Spleen (tissue), 11 donors: ENCODE results near the gene OR52I2. TPM values are rescaled to one million over a fixed set of nuclear protein-coding genes. Genes with fewer than 3 reads are reported as not detected.
A peak's percentile ranks its signal among the peaks of the same experiment; 100 is the strongest.

Source experiments
- DNase-seq: peaks from one replicate; pipeline ENCODE4 v3.0.0-alpha.2; 2020
- H3K27ac ChIP-seq, 8 donors: fragments of 200-600 bp; sonication (generic) in 7 of 8; 1 replicate in 4 of 8; 2 replicates in 4 of 8; pipeline versions ENCODE4 v1.5.0 to v1.8.0; 2016 to 2021; ENCODE audit warnings: inconsistent platforms in 4 of 8, mild to moderate bottlenecking in 4 of 8, moderate library complexity in 1 of 8
- H3K27me3 ChIP-seq, 7 donors: fragments of 200-600 bp; sonication (generic) in 6 of 7; replicated peaks in 1 of 7; 1 replicate in 4 of 7; 2 replicates in 3 of 7; pipeline versions ENCODE4 v1.5.0 to v1.8.0; 2016 to 2021; ENCODE audit warnings: inconsistent platforms in 3 of 7, mild to moderate bottlenecking in 1 of 7
- H3K36me3 ChIP-seq, 6 donors: fragments of 200-600 bp; sonication (generic) in 5 of 6; 1 replicate in 4 of 6; 2 replicates in 2 of 6; pipeline versions ENCODE4 v1.5.0 to v1.8.0; 2016 to 2021; ENCODE audit warnings: inconsistent platforms in 2 of 6
- H3K4me1 ChIP-seq, 6 donors: fragments of 200-600 bp; sonication (generic) in 5 of 6; 1 replicate in 3 of 6; 2 replicates in 3 of 6; pipeline versions ENCODE4 v1.5.0 to v1.8.0; 2016 to 2021; ENCODE audit warnings: inconsistent platforms in 3 of 6
- H3K4me3 ChIP-seq, 8 donors: fragments of 200-600 bp; sonication (generic) in 7 of 8; 1 replicate in 4 of 8; 2 replicates in 4 of 8; pipeline versions ENCODE4 v1.5.0 to v1.8.0; 2016 to 2021; ENCODE audit warnings: inconsistent platforms in 4 of 8, mild to moderate bottlenecking in 4 of 8, moderate library complexity in 2 of 8
- H3K9me3 ChIP-seq, 8 donors: fragments of 200-600 bp; sonication (generic) in 7 of 8; 1 replicate in 4 of 8; 2 replicates in 4 of 8; pipeline versions ENCODE4 v1.5.0 to v1.8.0; 2016 to 2021; ENCODE audit warnings: inconsistent platforms in 4 of 8
- POLR2A ChIP-seq, 3 donors: fragments of 450-650 bp; IDR thresholded peaks; one replicate each; pipeline ENCODE4 v1.5.1; 2017; ENCODE audit warnings: antibody characterized with exemption in 3 of 3, mild to moderate bottlenecking in 1 of 3
- POLR2AphosphoS5 ChIP-seq, 3 donors: sonication (generic); formaldehyde crosslinking; IDR thresholded peaks; one replicate each; pipeline ENCODE4 v1.5.1; 2017; ENCODE audit warnings: antibody characterized with exemption in 3 of 3
- WGBS, 5 donors: extraction: QIAGEN DNeasy Blood & Tissue Kit in 3 of 5; methylation state at CpG; one replicate each; pipeline versions ENCODE4 v1.1.5 to v1.1.7; 2013 to 2018; 5-methylcytosine and 5-hydroxymethylcytosine counted together
- intact Hi-C: fragments of 100-400 bp; cut with DNase I; formaldehyde crosslinking; loops from one replicate; pipeline ENCODE4 v1.15.0; 2023; ENCODE audit warnings: low total_unique reads
- polyA plus RNA-seq, 3 donors: library from polyadenylated mRNA; stranded (reverse); fragments of 200-250 nt; gene quantifications; one replicate each; pipeline ENCODE4 v1.2.1, GENCODE V29; 2013
- total RNA-seq, 7 donors: library from RNA; depleted of rRNA in 3 of 7; stranded (reverse); fragments of >200 nt in 3 of 7; fragmentation: NEBNext Ultra II Directional in 4 of 7; extraction: Animal tissue kit (Norgen Biotek cat#: 25700) in 4 of 7; gene quantifications; one replicate each; pipeline versions ENCODE4 v1.1.0 to v1.2.1, GENCODE V29; 2016 to 2021
- TF ChIP-seq, protein P1 (sequence below), 11 experiments: fragments of 200-600 bp in 7 of 11; fragments of 450-650 bp in 4 of 11; sonication (generic) in 4 of 11; IDR thresholded peaks in 8 of 11; conservative IDR thresholded peaks in 3 of 11; 1 replicate in 7 of 11; 2 replicates in 4 of 11; pipeline versions ENCODE4 v1.4.0 to v1.8.0; 2016 to 2021; ENCODE audit warnings: antibody characterized with exemption in 11 of 11, inconsistent platforms in 4 of 11, mild to moderate bottlenecking in 1 of 11
- donor health status: healthy with polysubstance abuse.
- donor health status: DM: no; HTN: no; CAD: no; lungs with moderate emphysema.
- donor health status: DM: no; HTN: no; CAD: no.
- donor health status: Bipolar disorder and iron deficiency.
- donor health status: healthy.
- donor health status: DM: no; HTN: no; CAD: no.
- donor health status: DM: yes; HTN: yes; CAD: no.

OR52I2 gene
- total and polyA plus RNA-seq, 10 donors = not detected

DNA sequence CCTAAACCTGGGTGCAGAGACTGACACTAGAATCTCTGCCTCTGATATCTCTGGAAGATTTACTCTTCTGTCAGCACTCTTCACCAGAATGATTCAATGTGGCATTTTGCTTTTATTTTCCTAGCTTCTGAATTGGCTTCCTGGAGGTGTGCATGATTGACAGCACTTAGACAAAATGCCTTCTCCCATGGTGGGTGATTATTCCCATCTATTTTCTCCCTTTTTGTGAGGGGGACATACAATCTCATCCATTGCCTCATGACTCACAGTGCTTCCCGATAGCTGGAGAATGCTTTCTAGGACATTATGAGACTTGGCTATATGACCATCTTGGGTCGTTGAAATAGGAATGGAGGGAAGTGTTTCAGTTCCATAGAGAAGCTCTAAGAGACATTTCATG is 30.4 kb downstream of the OR52I2 start:
- TF ChIP-seq POLR2AphosphoS5 (IDR thresholded peaks at IDR 0.05) (no peak), POLR2A (IDR thresholded peaks at IDR 0.05) (no peak)
- TF ChIP-seq, protein P1, sequence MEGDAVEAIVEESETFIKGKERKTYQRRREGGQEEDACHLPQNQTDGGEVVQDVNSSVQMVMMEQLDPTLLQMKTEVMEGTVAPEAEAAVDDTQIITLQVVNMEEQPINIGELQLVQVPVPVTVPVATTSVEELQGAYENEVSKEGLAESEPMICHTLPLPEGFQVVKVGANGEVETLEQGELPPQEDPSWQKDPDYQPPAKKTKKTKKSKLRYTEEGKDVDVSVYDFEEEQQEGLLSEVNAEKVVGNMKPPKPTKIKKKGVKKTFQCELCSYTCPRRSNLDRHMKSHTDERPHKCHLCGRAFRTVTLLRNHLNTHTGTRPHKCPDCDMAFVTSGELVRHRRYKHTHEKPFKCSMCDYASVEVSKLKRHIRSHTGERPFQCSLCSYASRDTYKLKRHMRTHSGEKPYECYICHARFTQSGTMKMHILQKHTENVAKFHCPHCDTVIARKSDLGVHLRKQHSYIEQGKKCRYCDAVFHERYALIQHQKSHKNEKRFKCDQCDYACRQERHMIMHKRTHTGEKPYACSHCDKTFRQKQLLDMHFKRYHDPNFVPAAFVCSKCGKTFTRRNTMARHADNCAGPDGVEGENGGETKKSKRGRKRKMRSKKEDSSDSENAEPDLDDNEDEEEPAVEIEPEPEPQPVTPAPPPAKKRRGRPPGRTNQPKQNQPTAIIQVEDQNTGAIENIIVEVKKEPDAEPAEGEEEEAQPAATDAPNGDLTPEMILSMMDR (IDR thresholded peaks at IDR 0.05 in 8 of 11, conservative IDR thresholded peaks at IDR 0.05 in 3 of 11) = no peak
- H3K9me3 ChIP-seq = no peaks in the 10 kb centered on the region
- H3K27me3 ChIP-seq = no peaks in the 10 kb centered on the region
- WGBS, 5 donors = 90 to 94% (median 91%) methylated on average over 2 of the region's 2 CpGs
- H3K27ac ChIP-seq = no peak overlapping the region
- intact Hi-C loops = no loop called here
- no peaks in the 10 kb centered on the region for H3K36me3 ChIP-seq
- no peak overlapping the region for H3K4me3 ChIP-seq
- DNase-seq = no peak
- peaks cover 2 to 29% (median 14%) of the 10 kb centered on the region in 6 donors for H3K4me1 ChIP-seq

- no peak for DNase-seq
- Histone ChIP-seq H3K4me1 (peaks cover 0 to under 1% (median 0%) of the 10 kb centered on the region in 6 donors), H3K36me3 (no peaks in the 10 kb centered on the region), H3K27ac (no peak overlapping the region), H3K4me3 (no peak overlapping the region), H3K27me3 (peaks cover 0 to 8% (median 0%) of the 10 kb centered on the region in 7 donors), H3K9me3 (no peaks in the 10 kb centered on the region)
- no peak for TF ChIP-seq POLR2A (IDR thresholded peaks at IDR 0.05)
- no peak for TF ChIP-seq POLR2AphosphoS5 (IDR thresholded peaks at IDR 0.05)
- TF ChIP-seq, protein P1 (IDR thresholded peaks at IDR 0.05 in 8 of 11, conservative IDR thresholded peaks at IDR 0.05 in 3 of 11) = no peak
- intact Hi-C loops = no loop called here
These were observed 34.4 kb downstream of the OR52I2 start for GRCh38 chr11:4615856-4616444.

DNA sequence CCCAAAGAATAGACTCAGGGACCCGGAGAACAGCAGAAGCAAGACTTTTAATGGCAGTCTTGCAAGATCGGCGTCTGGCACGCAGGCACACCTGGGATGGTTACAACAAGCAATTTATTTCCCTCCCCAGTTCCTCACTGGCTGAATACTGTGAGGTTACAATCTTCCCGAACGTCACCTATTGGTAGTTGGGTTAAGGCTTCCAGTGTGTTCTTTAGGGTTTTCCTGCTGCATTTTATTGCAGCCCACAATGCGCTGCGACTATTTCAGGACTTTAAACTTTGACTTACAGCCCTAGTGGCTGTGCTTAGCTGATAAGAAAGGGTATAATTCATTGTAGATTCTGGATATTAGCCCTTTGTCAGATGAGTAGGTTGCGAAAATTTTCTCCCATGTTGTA is 38.0 kb downstream of the OR52I2 start:
- H3K27me3 ChIP-seq = peaks cover 0 to 8% (median 0%) of the 10 kb centered on the region in 7 donors
- intact Hi-C loops = no loop called here
- H3K9me3 ChIP-seq = no peaks in the 10 kb centered on the region
- 70 to 82% (median 77%) methylated on average over 9 of the region's 9 CpGs for WGBS, 5 donors
- H3K27ac ChIP-seq = no peak overlapping the region
- TF ChIP-seq POLR2A (IDR thresholded peaks at IDR 0.05) = no peak
- no peak for TF ChIP-seq POLR2AphosphoS5 (IDR thresholded peaks at IDR 0.05)
- TF ChIP-seq, protein P1 (IDR thresholded peaks at IDR 0.05 in 8 of 11, conservative IDR thresholded peaks at IDR 0.05 in 3 of 11) = no peak
- no peak overlapping the region for H3K4me3 ChIP-seq
- DNase-seq = no peak
- no peaks in the 10 kb centered on the region for H3K4me1 ChIP-seq
- H3K36me3 ChIP-seq = no peaks in the 10 kb centered on the region

DNA sequence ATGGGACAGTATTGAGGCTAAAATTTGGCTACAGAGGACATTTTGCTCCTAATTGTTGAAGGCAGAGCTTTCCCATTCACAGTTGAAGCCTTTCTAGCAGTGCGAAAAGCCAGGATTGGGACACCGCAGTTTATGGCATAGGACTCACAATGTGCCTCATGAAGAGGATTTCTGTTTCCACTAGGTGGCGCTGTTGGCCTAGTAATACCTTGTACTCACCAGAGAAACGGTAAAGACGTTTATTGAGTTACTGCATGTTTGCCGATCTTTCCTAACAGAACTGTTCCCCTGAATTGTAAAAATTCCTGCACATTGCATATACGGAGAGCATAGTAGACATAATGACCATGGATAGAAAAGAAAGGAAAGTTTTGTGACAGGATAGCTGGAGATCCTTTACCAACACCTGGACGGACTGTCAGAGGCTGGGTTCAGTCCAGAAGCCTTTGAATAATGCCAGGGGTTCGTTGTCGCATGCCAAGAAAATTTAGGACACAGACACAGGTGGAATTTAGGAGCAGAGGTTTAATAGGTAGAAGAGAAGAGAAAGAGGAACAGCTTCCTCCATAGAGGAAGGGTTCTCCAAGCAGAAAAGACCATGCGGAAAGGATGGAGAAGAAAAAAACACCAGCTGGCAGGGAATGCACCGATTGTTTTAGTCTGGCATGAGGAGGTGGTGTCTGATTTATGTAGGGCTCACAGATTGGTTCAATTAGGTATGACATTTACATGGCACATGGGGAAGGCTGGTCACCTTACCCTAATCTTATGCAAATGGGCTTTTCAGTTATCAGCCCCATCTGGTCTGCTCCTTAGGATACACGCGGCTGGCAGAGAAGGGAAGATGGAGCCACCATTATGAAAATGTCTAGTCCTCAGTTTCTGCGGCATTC is 44.9 kb downstream of the OR52I2 start:
- TF ChIP-seq POLR2AphosphoS5 (IDR thresholded peaks at IDR 0.05) (no peak), POLR2A (IDR thresholded peaks at IDR 0.05) (no peak)
- TF ChIP-seq, protein P1 (IDR thresholded peaks at IDR 0.05 in 8 of 11, conservative IDR thresholded peaks at IDR 0.05 in 3 of 11) = peak in 9 of 11 experiments; percentile 6 to 68 (median 50)
- Histone ChIP-seq H3K4me1 (no peaks in the 10 kb centered on the region), H3K27me3 (peaks cover 0 to 15% (median 0%) of the 10 kb centered on the region in 7 donors), H3K4me3 (no peak overlapping the region), H3K36me3 (no peaks in the 10 kb centered on the region), H3K9me3 (peaks cover 0 to 22% (median 17%) of the 10 kb centered on the region in 8 donors), H3K27ac (no peak overlapping the region)
- no peak for DNase-seq
- 47 to 57% (median 55%) methylated on average over 15 of the region's 15 CpGs for WGBS, 5 donors
- intact Hi-C loops = no loop called here
